HCEC 1CT (cell line): ENCODE results near the gene SEPTIN1.
"Not testable (repeated sequence)": the region's sequence is repeated elsewhere in the genome, so short reads cannot be mapped to it uniquely, and the experiment has no call there.

ENCODE experiments used
- DNase-seq: peaks from one replicate; pipeline ENCODE4 v3.0.0-alpha.2; 2017

The SEPTIN1 gene

DNA sequence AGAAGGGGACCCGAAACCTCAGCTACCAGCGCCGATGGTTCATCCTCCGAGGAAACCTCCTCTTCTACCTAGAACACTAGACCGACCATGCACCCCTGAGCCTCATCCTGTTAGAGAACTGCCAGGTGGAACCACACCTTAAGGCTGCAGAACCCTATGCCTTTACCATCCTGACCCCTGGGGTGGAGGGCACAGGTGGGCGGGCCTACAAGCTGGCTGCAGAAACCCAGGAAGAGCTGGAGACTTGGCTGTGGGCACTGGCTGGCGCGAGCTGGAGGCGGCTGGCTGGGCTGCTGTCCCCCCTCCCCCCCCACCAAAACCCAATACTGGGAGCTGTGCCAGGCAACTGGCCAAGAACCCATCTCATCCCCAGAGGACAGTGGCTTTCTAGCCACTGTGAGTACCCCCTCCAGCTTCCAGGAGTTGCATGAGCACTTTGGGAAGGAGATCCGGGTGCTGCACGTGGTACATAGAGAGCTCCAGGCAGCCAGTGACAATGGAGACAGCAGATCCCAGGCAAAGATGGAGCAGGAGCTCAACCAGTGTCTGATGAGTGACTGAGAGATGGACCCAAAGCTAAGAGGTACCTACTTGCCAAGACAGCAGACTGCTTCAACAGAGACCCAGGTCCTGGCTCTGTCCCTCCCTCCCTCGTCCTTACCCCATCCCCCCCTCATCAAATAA is 25.8 kb downstream of the SEPTIN1 start:
- no peak for DNase-seq

DNA sequence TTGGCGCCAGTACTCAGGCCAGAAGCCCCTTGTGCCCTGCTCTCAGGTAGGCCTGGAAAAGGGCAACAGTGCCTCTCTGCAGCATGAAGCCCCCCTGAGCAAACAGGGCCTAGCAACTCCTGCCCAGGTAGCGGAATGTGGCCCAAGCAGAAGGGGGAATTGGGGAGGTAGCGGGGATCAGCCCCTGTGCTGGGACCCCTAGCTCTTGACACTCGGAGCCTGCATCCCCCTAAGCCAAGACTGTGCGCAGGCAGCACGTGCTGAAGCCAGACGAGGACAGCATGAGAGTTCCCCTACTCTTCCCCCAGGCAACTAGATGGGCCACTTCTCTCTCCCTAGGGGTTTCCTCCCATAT is 26.4 kb downstream of the SEPTIN1 start:
- no peak for DNase-seq

DNA sequence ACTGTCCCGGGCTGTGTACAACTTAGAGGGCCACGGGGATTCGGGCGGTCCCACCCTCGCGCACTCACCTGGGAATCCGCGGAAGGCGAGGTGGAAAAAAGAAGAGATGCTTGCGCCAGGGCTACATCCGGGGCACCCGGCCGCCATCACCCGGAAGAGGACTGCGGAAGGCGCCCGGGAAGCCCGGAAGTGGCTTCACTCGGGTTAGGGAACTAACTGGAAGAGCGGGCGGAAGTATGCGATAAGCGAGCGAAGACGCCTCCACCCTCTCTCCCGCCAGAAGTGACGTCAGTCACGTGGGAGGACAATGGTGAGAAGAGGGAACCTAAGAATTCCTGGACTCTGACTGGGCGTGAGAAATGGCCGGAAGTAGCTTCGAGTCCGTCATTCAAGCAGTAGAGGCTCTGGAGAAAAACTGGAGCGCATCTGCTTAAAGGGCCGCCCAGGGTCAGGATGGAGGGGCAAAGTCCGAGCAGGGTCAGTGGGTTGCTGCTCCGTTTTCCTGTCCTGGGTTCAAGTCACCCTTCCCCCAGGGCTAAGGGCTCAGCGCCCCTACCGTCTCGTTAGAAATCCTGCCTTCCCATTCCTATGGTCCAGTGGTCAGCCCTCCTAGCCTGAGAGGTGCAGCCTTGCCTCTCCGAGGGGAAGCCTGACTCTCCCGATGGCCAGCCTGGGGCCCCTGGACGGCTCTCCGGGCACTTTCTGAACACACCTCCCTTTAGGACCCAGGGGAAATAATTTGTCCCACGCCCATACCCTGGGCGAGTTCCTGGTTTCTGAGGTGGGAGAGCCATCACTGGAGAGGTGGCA is 27.0 kb downstream of the SEPTIN1 start, which contains the start of gene CD2BP2:
TSS of gene CD2BP2 (minus strand) at position 165 of the 810 bp plus-strand sequence. CDS start 627 bp downstream, outside the sequence.
- DNase-seq, result peak; percentile 100

DNA sequence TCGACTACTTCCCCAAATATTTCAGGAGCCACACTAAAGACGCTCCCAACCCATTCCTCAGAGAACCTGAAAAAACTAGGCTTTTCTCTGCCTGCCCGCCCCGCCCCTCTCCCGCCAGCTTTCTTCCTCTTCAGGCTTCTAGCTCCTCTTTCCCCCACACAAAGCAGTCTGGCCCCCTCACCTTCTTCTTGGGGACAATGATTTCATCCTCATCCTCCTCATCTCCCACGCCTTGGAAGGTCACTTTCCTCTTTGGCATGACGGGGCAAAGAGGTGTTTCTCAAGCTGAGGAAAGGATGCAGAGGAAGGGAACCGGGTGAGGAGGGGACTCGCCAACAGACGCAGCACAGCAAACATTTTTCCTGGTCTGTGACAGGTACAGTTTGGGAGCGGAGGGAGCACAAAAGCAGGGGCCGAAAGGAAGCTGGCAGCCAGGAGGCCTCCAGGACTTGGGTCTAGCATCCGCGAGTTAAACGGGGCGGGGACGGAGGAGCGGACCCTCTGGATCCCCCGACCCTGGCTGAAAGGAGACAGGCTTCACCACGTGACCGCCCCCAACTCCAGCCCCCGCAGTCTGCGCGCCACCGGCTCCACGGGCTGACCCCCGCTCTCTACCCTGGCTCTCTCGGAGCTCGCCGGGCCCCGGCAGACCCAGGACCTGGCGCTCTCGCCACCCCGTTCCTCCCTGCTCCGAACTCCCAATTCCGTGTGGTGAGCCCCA is 27.8 kb downstream of the SEPTIN1 start:
- no peak for DNase-seq

DNA sequence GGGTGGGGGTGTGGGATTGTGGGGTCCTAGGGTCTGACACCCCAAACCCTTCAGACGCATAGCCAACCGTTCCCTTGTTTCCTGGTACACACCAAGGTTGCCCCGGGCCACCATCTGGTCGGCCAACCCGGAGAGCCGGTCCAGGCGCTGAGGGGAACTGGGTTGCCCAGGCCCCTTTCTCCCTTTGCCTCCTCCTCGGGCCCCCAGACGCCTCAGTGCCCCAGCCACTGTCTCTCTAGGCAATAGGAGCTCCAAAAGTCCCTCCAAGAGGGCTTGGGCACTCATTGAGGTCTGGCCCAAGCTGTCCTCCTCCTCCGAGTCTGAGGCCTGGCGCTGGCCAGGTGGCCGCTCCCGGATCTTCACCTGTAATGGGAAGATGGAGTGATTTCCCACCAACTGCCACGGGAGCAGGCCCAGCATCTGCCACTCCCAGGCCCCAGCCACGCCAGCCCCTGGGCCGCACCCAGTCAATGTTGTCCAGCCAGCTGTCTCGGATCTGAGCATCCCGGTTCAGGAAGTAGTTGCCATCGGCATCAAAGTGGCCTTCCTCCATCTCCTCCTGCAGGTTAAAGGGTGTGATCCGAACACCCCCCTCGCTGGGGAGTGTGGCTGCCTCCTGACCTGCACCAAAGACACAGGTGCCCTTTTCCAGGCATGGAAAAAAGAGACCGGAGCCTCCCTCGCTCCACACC is 28.8 kb downstream of the SEPTIN1 start:
- DNase-seq, result no peak

DNA sequence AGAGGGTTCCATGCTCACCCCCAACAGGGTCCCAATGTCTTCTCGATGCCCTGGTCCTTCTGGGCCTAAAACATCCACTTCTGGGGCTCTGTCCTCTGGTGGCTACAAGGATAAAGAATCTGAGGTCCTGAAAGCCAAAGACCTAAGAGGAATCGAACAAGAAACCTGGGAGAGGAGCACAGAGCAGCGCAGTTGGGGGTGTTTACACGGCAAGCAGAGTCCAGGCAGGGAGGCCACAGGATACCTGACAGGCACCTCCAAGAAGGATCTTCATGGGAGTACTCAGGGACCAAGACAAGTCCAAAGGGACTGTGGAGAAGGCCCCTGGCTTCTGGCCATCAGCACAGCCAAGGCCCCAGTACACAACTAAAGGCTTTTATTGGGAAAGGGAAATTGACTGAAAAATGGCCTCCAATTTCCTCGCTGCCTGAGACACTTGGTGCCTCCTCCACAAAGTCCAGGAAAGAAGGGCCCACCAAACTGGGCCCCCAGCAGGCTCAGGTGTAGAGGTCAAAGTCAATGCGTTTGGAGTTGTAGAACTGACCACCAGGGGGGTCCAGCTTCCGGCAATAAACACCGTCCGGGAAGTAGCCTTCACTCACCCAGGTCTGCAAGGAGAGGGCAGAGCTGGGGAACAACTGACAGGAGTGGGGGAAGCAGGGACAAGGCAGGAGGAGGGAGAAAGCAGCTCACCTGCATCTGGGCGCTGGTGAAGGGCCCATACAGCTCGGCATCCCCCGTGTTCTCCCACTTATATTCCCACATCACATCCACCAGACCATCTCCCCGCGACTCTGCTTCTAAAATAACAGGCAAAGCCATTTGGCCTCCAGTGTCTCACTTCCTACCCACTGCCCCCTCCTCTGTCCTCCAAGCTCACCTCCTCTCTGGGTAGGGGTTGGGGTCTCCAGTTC is 29.6 kb downstream of the SEPTIN1 start:
- DNase-seq, result no peak

DNA sequence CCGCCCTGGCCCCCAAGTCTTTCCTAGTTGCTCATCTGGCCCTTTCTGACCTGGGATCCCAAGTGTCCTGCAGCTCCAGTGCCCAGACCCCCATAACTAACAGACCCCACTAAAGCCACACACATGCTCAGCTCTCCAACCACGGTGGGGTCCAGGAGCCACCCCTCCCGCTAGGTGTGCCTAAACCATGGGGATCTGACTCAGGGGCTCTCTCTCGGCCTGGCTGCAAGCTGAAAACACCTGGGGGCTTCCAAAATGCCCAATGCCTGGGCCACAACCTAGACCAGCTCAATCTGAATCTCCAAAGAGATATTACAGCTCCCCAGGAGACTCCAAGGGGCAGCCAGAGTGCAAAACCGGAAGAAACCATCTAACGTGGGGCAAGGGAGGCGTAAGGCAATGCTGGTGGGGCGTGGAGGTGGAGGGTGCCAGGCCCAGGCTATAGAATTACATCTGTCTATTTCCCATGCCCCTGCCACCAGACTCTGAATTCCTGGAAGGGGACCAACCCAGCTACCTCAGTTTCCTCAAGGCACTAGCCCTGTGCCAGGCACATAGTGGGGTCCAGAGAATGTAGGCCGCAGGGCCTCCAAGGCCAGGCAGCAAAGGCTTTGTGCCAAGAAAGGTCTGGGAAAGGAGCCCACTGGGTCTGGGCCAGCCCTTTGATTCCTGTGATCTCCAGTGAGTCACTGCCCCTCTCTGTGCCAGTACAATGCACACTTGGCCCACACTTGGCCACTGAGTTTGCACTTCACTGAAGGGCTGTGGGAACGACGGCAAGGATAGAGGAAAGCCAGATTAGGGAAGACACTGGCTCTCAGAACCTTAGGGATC is 30.6 kb downstream of the SEPTIN1 start:
- DNase-seq, result peak; percentile 77

DNA sequence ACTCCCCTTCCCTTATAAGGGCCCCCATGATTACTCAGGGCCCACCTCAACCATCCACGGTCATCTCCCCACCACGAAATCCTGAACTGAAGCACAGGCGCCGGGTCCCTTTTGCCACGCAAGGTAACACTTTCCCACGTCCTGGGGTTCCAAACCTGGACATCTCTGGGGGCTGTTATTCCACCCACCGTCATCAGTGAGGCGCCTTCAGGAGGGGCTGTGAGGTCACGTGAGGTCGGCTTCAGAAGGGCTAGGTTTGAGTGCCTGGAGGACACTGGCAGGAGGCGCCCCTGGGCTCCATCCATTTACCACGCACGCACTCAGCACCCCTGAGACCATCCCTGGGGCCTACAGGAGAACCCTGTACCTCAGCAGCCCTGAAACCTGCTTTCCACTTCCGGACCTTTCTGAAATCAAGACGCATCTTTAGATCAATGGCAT is 31.3 kb downstream of the SEPTIN1 start:
- DNase-seq, result no peak

DNA sequence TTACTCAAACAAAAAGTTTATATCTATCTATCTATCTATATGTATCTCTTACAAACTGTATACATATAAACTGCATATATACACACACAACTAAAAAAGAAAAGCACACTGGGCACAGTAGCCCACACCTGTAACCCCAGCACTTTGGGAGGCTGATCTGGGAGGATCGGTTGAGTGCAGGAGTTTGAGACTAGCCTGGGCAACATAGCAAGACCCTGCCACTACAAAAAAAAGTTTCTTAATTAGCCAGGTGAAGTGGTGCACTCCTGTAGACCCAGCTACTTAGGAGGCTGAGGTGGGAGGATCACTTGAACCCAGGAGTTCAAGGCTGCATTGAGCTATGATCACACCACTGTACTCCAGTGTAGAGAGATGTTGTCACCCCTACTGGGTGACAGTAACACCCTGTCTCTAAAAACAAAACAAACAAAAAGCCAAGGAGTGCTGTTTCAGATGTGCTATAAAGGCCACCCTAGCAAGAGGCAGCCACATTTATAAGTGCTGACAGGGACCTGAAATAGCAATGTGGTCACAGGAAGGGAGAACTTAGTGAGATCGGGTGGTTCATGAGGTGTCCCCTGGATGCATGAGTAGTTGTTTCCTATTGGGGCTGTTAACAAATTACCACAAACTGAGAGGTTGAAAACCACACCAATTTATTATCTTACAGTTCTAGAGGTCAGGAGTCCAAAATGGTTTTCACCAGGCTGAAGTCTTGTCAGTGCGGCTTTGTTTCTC is 32.1 kb downstream of the SEPTIN1 start:
- no peak for DNase-seq

DNA sequence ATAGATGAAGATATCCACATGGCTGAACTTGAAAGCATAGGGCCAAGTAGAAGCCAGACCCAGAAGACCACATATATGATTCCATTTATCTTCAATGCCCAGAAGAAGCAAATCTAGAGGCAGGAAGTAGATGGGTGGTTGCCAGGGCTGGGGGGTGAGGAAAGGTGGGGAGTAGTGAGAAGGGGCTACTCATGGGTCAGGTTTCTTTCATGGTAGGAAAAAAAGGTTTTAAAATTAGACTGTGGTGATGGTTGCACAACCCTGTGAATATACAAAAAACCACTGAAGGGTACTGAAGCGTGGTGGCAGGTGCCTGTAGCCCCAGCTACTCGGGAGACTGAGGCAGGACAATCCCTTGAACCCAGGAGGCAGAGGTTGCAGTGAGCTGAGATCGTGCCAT is 32.7 kb downstream of the SEPTIN1 start:
- no peak for DNase-seq

DNA sequence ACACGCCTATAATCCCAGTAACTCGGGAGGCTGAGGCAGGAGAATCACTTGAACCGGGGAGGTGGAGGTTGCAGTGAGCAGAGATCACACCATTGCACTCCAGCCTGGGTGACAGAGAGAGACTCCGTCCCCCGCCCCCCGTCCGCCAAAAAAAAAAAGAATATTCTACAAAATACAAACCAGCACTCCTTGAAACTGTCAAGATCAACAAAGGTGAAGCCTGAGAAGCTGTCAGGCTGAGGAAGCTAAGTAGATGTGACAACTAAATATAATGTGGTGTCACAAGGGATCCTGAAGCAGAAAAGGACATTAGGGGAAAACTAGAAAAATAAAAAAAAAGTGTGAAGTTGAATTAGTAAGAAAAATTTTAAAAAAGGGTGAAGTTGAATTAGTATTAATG is 33.4 kb downstream of the SEPTIN1 start:
- no peak for DNase-seq

DNA sequence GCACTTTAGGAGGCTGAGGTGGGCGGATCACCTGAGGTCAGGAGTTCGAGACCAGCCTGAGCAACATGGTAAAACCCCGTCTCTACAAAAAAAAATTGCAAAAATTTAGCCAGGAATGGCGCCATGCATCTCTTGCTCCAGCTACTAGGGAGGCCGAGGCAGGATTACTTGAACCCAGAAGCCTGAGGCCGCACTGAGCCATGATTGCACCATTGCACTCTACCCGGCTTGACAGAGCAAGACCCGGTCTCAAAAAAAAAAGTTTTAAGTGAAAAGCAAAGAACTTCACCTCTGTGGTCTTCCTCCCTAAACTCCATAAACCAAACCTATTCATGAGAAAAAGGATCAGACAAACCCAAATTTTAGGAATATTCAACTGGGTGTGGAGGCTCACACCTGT is 34.2 kb downstream of the SEPTIN1 start:
- DNase-seq, result no peak

DNA sequence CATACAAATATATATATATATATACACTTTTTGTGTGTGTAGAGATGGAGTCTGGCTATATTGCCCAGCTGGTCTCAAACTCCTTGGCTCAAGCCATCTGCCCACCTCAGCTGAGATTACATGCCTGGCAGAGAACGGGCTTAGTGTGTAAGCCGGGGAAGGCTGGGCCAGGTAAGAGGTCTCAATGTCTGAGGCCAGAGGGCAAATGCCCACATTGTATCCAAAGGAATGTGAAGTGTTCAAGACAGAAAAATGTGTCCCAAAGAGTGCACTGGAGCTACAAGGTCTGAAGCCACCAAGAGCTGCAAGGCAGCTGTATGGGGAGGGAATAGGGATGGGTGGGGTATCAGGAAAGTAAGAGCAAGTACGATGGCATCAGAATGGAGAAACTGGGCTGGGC is 36.1 kb downstream of the SEPTIN1 start:
- no peak for DNase-seq

DNA sequence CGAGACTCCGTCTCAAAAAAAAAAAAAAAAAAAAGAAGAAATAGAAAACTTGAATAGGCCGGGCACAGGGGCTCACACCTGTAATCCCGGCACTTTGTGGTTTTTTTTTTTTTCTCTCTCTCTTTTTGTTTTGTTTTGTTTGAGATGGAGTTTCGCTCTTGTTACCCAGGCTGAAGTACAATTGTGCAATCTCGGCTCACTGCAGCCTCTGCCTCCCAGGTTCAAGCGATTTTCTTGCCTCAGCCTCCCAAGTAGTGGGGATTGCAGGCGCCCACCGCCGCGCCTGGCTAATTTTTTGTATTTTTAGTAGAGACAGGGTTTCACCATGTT is 38.9 kb downstream of the SEPTIN1 start:
- DNase-seq, result not testable (repeated sequence)

DNA sequence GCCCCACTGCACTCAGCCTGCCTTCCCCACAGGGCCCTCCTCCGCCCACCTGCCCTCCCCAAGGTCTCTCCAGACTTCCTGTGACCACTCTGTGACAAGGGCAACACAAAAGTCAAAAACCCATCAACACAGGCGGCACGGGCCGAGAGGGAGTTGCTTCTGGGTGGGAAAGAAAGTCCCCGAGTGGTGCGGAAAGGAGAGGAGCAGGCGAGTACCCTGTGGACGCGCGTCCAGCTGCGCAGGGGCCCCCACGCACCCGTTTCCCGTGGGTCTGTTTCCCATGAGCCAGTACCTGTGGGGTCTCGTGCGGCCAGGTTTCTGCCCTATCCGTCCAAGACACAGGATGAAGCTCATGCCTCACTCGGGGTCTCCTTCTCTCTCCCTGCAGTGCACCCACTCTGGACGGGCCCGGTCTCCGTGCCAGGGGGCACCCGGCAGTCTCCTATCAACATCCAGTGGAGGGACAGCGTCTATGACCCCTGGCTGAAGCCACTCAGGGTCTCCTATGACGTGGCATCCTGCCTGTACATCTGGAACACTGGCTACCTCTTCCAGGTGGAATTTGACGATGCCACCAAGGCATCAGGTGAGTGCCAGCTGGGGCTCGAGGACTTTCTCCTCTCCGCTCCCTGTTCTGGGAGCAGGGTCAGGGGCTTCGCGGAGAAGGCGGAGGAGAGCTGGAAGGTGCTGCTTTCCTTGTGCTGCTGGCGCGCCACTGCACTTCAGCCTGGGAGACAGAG is 39.4 kb downstream of the SEPTIN1 start:
- DNase-seq, result no peak

DNA sequence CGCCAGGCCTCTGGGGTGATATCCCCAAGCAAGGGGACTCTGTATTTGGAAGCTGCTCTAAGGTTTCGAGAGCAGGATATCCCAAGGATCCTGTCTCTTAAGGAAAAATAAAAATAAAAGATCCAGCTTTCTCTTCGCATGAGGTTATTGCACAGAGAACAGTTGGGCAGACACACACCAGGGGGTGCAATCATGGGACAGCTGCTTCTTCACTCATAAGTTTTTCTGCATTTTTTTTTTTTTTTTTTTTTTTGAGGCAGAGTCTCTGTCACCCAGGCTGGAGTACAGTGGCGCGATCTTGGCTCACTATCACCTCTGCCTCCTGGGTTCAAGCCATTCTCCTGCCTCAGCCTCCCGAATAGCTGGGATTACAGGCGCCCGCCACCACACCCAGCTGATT is 40.4 kb downstream of the SEPTIN1 start:
- DNase-seq, result not testable (repeated sequence)

DNA sequence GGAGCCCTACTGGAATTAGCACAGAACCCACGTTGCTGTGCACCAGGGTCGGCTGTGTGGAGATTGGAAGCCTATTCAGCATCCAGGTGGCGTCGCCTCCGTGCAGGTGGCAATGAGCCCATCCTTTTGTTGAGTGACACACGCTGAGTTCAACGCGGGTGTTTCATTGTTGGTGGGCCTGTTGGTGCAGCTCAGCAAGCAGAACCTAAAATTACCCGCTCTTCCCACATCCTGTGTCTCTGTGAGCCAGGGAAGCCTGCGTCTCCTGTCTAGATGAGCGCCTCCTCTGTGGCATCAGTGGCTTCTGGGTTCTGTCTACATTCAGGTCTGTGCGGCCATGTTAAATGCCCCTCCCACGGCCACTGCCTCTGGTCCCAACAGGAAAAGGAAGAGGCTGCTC is 41.7 kb downstream of the SEPTIN1 start:
- DNase-seq, result no peak

DNA sequence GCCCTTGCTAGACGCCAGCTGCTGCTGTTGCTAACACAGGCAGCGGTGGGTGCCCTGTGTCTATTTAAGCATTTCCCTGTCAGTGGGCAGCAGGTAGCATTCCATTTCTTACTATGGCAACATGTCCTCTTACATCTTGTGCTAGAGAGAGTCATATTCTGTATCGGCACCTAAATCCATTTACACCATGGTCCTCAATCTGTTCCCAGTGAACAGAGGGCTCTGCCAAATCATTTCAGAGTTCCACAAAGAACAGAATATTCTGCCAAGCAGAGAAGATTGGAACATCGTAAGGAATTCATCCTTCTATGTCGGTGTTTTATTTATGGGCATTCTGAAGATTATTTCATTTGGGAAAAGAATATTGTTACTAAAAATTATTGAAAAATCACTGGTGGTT is 43.6 kb downstream of the SEPTIN1 start:
- not testable (repeated sequence) for DNase-seq

DNA sequence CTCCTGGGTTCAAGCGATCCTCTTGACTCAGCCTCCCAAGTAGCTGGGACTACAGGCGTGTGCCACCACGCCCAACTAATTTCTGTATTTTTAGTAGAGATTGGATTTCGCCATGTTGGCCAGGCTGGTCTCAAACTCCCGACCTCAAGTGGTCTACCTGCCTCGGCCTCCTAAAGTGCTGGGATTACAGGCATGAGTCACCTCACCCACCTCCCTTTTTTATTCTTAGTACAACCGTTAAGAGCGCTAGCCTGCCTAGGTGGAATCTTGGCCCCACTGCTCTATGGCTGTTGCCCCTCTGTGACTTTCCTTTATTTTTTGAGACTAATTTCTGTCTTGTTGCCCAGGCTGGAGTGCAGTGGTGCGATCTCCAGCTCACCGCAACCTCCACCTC is 44.4 kb downstream of the SEPTIN1 start:
- DNase-seq, result not testable (repeated sequence)
